Left ventricle myocardium inferior (tissue), 1 donor: ENCODE results near the gene OR7A5. TPM values are rescaled to one million over a fixed set of nuclear protein-coding genes. Genes with fewer than 3 reads are reported as not detected.

Experiments
- DNase-seq: peaks from one replicate; pipeline ENCODE4 v3.0.0-alpha.2; 2020
- H3K27ac ChIP-seq: fragments of 200-600 bp; replicated peaks from 2 replicates; pipeline ENCODE4 v1.8.0; 2021
- H3K27me3 ChIP-seq: fragments of 200-600 bp; 2 replicates; pipeline ENCODE4 v1.8.0; 2021; ENCODE audit warnings: low read depth
- H3K36me3 ChIP-seq: fragments of 200-600 bp; 2 replicates; pipeline ENCODE4 v1.8.0; 2021
- H3K4me1 ChIP-seq: fragments of 200-600 bp; 2 replicates; pipeline ENCODE4 v1.8.0; 2021
- H3K4me3 ChIP-seq: fragments of 200-600 bp; 2 replicates; pipeline ENCODE4 v1.8.0; 2021; ENCODE audit warnings: mild to moderate bottlenecking, moderate library complexity
- H3K9me3 ChIP-seq: fragments of 200-600 bp; replicated peaks from 2 replicates; pipeline ENCODE4 v1.8.0; 2021
- CTCF ChIP-seq: fragments of 200-600 bp; IDR thresholded peaks from 2 replicates; pipeline ENCODE4 v1.8.0; 2021; ENCODE audit warnings: antibody characterized with exemption, mild to moderate bottlenecking, borderline replicate concordance
- intact Hi-C: fragments of 100-400 bp; cut with micrococcal nuclease; formaldehyde crosslinking; loops from one replicate; pipeline ENCODE4 v1.11.0; 2022
- long read RNA-seq: library from polyadenylated mRNA; unstranded; transcript quantifications from one replicate; pipeline ENCODE4 v2.0.0, GENCODE V29; 2021
- total RNA-seq: library from RNA; stranded (reverse); fragmentation: NEBNext Ultra II Directional; extraction: Animal tissue kit (Norgen Biotek cat#: 25700); gene quantifications from one replicate; pipeline ENCODE4 v1.2.1, GENCODE V29; 2021
- donor health status: DM: no; HTN: yes; CAD: no; lungs with severe emphysema.

The OR7A5 gene
- not detected for total RNA-seq
- long read RNA-seq, result 0 reads

- H3K36me3 ChIP-seq, result no peaks in the 10 kb centered on the region
- H3K27ac ChIP-seq, result peak within 1 kb of the TSS; percentile 69
- no peaks in the 10 kb centered on the region for H3K4me1 ChIP-seq
- H3K27me3 ChIP-seq, result peaks cover 11% of the 10 kb centered on the region
- no peak within 1 kb of the TSS for H3K4me3 ChIP-seq
- H3K9me3 ChIP-seq, result peaks cover 9% of the 10 kb centered on the region
- DNase-seq, result no peak
- intact Hi-C loops, result no loop called here
- no peak for TF ChIP-seq CTCF
Measured at GRCh38 chr19:14835011-14835410, at the start of gene OR7A5, which contains the start of gene OR7C1. Gene OR7A5 (minus strand): TSS chr19:14835185. CDS start chr19:14828241, 6,944 bp downstream. Gene OR7C1 (minus strand): TSS chr19:14835185. CDS start chr19:14800136, 35,049 bp downstream.

GRCh38 chr19:14871619-14872230 lies 36.7 kb upstream of the OR7A5 start:
- intact Hi-C loops, result no loop called here
- Histone ChIP-seq H3K4me1 (no peaks in the 10 kb centered on the region), H3K27me3 (peaks cover 76% of the 10 kb centered on the region), H3K36me3 (no peaks in the 10 kb centered on the region), H3K27ac (no peak overlapping the region), H3K4me3 (no peak overlapping the region), H3K9me3 (no peaks in the 10 kb centered on the region)
- TF ChIP-seq CTCF, result peak; percentile 53
- DNase-seq, result no peak

- H3K9me3 ChIP-seq, result no peaks in the 10 kb centered on the region
- TF ChIP-seq CTCF, result no peak
- no peak overlapping the region for H3K27ac ChIP-seq
- no peaks in the 10 kb centered on the region for H3K36me3 ChIP-seq
- no peak overlapping the region for H3K4me3 ChIP-seq
- H3K4me1 ChIP-seq, result no peaks in the 10 kb centered on the region
- intact Hi-C loops, result no loop called here
- peaks cover 77% of the 10 kb centered on the region for H3K27me3 ChIP-seq
- no peak for DNase-seq
Measured at GRCh38 chr19:14868497-14868896, 33.5 kb upstream of the OR7A5 start.

GRCh38 chr19:14848822-14849221 lies 13.8 kb upstream of the OR7A5 start, which contains the start of gene OR7A10:
Gene OR7A10 (minus strand): TSS chr19:14848922. CDS start chr19:14841877, 7,045 bp downstream.
- H3K36me3 ChIP-seq, result no peaks in the 10 kb centered on the region
- no peak within 1 kb of the TSS for H3K4me3 ChIP-seq
- no peaks in the 10 kb centered on the region for H3K4me1 ChIP-seq
- TF ChIP-seq CTCF, result no peak
- DNase-seq, result no peak
- intact Hi-C loops, result no loop called here
- H3K9me3 ChIP-seq, result no peaks in the 10 kb centered on the region
- no peak within 1 kb of the TSS for H3K27ac ChIP-seq
- peaks cover 56% of the 10 kb centered on the region for H3K27me3 ChIP-seq

- Histone ChIP-seq H3K36me3 (no peaks in the 10 kb centered on the region), H3K27me3 (peaks cover 40% of the 10 kb centered on the region), H3K4me3 (no peak overlapping the region), H3K9me3 (peaks cover 10% of the 10 kb centered on the region), H3K27ac (no peak overlapping the region), H3K4me1 (no peaks in the 10 kb centered on the region)
- intact Hi-C loops, result no loop called here
- no peak for TF ChIP-seq CTCF
- no peak for DNase-seq
Measured at GRCh38 chr19:14843578-14843977, 8.6 kb upstream of the OR7A5 start.
